ENCODE results near the gene RFT1. TPM values are rescaled to one million over a fixed set of nuclear protein-coding genes. Genes with fewer than 3 reads are reported as not detected.

Gene RFT1
- total and polyA plus RNA-seq, 2 donors (not counting 3 experiments of a cell fraction or from before 2014, with no cell fraction given): 29.8 to 39.9 TPM

DNA sequence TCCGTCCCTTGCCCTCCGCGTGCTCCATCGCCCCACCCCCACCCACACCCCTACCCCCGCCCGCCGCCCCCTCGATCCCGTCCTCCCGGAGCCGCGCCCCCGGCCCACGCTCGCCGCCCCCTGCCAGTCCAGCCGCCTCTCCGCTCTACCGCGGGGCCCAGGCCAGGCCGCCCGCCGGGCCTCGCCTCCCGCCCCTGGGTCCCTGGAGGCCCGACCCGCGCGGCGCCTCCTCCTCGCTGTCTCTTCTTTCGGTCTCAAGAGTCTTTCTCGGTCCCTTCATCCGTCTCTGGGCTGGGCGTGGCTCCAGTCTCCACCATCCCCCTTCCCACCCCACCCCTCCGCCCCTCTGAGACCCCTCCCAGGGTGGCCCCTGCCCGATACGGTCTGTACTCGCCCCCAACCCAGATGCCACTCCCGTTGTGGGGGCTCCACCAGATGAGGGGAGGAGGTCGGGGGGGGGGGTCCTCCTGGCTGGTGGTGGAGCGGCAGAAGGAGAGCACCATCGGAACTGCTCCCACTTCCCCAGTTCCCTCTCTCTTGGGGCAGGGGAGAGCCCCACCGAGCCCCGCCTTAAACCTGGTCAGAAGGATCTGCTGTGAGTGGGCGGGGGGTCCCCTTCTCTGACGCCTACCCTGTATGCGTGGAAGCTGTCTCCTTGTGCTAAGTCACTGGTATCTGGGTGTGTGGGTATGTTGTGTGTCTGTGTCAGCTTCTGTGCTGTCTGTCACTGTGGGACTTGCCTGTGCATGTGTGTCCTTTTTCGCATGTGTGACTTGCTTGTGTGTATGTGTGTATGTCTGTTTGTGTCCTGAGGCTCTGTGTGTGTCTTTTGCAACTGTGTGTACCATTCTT, 31.8 kb upstream of the RFT1 start:
- Histone ChIP-seq H3K9me1 (replicated peaks; ENCODE audit: control insufficient read depth, extremely low read depth, insufficient read depth, low read length) (no peaks in the 10 kb centered on the region), H2AFZ (ENCODE audit: low read depth, low read length) (no peak overlapping the region), H3K4me1 (ENCODE audit: control insufficient read depth, extremely low read depth, insufficient read depth, low read length) (peaks cover 30% of the 10 kb centered on the region), H3K36me3 (ENCODE audit: control insufficient read depth in 2 of 2, extremely low read depth in 1 of 2, insufficient read depth in 2 of 2, low read length in 2 of 2) (no peaks in the 10 kb centered on the region), H3K4me2 (ENCODE audit: insufficient read depth, low read length) (peak overlapping the region; percentile 23), H3K9ac (replicated peaks; ENCODE audit: extremely low read depth, insufficient read depth, low read length) (peak overlapping the region; percentile 65), H4K20me1 (replicated peaks; ENCODE audit: control insufficient read depth, extremely low read depth, insufficient read depth, low read length) (no peaks in the 10 kb centered on the region), H3K79me2 (ENCODE audit: control insufficient read depth, insufficient read depth, low read length) (peaks cover 4% of the 10 kb centered on the region), H3K27me3 (ENCODE audit: control insufficient read depth in 2 of 2, insufficient read depth in 2 of 2, low read length in 2 of 2) (no peaks in the 10 kb centered on the region), H3K4me3 (replicated peaks in 1 of 3; ENCODE audit: insufficient read depth in 1 of 3, low read depth in 1 of 3, low read length in 3 of 3) (peak overlapping the region in 2 of 3 experiments; percentile 0 to 87), H3K27ac (ENCODE audit: insufficient read depth, low read depth, low read length) (no peak overlapping the region), H3K9me3 (replicated peaks; ENCODE audit: control insufficient read depth, insufficient read depth, low read length) (no peaks in the 10 kb centered on the region)
- DNase-seq (ENCODE audit: low read depth, low spot score) (peak; percentile 16), FAIRE-seq (no peak)
- TF ChIP-seq EZH2 (IDR thresholded peaks at IDR 0.05; ENCODE audit: borderline replicate concordance, low read depth, low read length, severe bottlenecking): no peak
- TF ChIP-seq, protein P1, sequence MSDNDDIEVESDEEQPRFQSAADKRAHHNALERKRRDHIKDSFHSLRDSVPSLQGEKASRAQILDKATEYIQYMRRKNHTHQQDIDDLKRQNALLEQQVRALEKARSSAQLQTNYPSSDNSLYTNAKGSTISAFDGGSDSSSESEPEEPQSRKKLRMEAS (IDR thresholded peaks at IDR 0.05; ENCODE audit: insufficient read depth, insufficient read length): no peak
- TF ChIP-seq POLR2AphosphoS5 (IDR thresholded peaks at IDR 0.05; ENCODE audit: insufficient read depth, low read depth, low read length): no peak
- TF ChIP-seq MYC (IDR thresholded peaks at IDR 0.05; ENCODE audit: low read depth, low read length): no peak
- no peak for TF ChIP-seq FOS (IDR thresholded peaks at IDR 0.05; ENCODE audit: borderline replicate concordance, insufficient read depth, low read length)
- no peak for TF ChIP-seq GATA2 (IDR thresholded peaks at IDR 0.05; ENCODE audit: insufficient read depth, insufficient read length, low read depth, low read length)
- no peak for TF ChIP-seq POLR2A (IDR thresholded peaks at IDR 0.05; ENCODE audit: low read depth, low read length)
- TF ChIP-seq, protein P2, sequence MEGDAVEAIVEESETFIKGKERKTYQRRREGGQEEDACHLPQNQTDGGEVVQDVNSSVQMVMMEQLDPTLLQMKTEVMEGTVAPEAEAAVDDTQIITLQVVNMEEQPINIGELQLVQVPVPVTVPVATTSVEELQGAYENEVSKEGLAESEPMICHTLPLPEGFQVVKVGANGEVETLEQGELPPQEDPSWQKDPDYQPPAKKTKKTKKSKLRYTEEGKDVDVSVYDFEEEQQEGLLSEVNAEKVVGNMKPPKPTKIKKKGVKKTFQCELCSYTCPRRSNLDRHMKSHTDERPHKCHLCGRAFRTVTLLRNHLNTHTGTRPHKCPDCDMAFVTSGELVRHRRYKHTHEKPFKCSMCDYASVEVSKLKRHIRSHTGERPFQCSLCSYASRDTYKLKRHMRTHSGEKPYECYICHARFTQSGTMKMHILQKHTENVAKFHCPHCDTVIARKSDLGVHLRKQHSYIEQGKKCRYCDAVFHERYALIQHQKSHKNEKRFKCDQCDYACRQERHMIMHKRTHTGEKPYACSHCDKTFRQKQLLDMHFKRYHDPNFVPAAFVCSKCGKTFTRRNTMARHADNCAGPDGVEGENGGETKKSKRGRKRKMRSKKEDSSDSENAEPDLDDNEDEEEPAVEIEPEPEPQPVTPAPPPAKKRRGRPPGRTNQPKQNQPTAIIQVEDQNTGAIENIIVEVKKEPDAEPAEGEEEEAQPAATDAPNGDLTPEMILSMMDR (IDR thresholded peaks at IDR 0.05; ENCODE audit: extremely low read depth in 1 of 2, insufficient read depth in 1 of 2, low read depth in 1 of 2, low read length in 2 of 2): no peak
- TF ChIP-seq JUN (IDR thresholded peaks at IDR 0.05; ENCODE audit: borderline replicate concordance, insufficient read depth, insufficient read length, low read depth): no peak
- ChIA-PET CTCF (no interaction called here), POLR2A (no interaction called here)
- dilution Hi-C loops (cut with MboI; ENCODE audit: extremely low pct_ligation_motif_present, low sequenced_read_pairs): no loop called here
- intact Hi-C loops (cut with micrococcal nuclease): loop anchor here (2.0 kb wide), 1 partner anchor 33 kb away; no protein-coding TSS in a partner anchor
- no TSS peak for BruUV-seq (replicated peaks)
